Neural crest cell (in vitro differentiated cells): ENCODE measurements around the gene SIRPG. TPM values are rescaled to one million over a fixed set of nuclear protein-coding genes. Genes with fewer than 3 reads are reported as not detected.

Experiments used
- DNase-seq: peaks from one replicate; pipeline ENCODE4 v3.0.0; 2021; ENCODE audit warnings: low read depth, mixed read lengths, low spot score
- H3K27ac Mint-ChIP-seq: one replicate; pipeline ENCODE4 v1.8.0; 2021; ENCODE audit warnings: mild to moderate bottlenecking, mixed read lengths; ENCODE audit not compliant: unreplicated experiment
- H3K27me3 Mint-ChIP-seq: 2 replicates; pipeline ENCODE4 v1.8.0; 2021; ENCODE audit warnings: low read depth, mild to moderate bottlenecking, mixed read lengths
- H3K36me3 Mint-ChIP-seq: 2 replicates; pipeline ENCODE4 v1.8.0; 2021; ENCODE audit warnings: low read depth, mild to moderate bottlenecking, mixed read lengths
- H3K4me1 Mint-ChIP-seq: 2 replicates; pipeline ENCODE4 v1.8.0; 2021; ENCODE audit warnings: mixed read lengths
- H3K4me3 Mint-ChIP-seq: one replicate; pipeline ENCODE4 v1.8.0; 2021; ENCODE audit warnings: mild to moderate bottlenecking, mixed read lengths
- H3K9me3 Mint-ChIP-seq: 2 replicates; pipeline ENCODE4 v1.8.0; 2021; ENCODE audit warnings: mixed read lengths
- CTCF ChIP-seq: fragments of 200-600 bp; sonication (generic); conservative IDR thresholded peaks from 2 replicates; pipeline ENCODE4 v1.5.0; 2021; ENCODE audit warnings: antibody characterized with exemption, mild to moderate bottlenecking
- total RNA-seq: library from RNA; stranded (reverse); gene quantifications from 2 replicates; pipeline ENCODE4 v1.2.1, GENCODE V29; 2021

SIRPG gene
- total RNA-seq, 1 donor from 2014 or later = not detected

GRCh38 chr20:1629321-1629720 lies 28.3 kb downstream of the SIRPG start:
- H3K9me3 Mint-ChIP-seq = peaks cover 2% of the 10 kb centered on the region
- H3K27ac Mint-ChIP-seq = no peak overlapping the region
- H3K4me1 Mint-ChIP-seq = no peaks in the 10 kb centered on the region
- DNase-seq = no peak
- no peaks in the 10 kb centered on the region for H3K36me3 Mint-ChIP-seq
- H3K4me3 Mint-ChIP-seq = no peak overlapping the region
- TF ChIP-seq CTCF = no peak
- H3K27me3 Mint-ChIP-seq = peaks cover 25% of the 10 kb centered on the region

GRCh38 chr20:1628621-1629020 lies 29.0 kb downstream of the SIRPG start:
- peaks cover 25% of the 10 kb centered on the region for H3K27me3 Mint-ChIP-seq
- H3K4me1 Mint-ChIP-seq = no peaks in the 10 kb centered on the region
- H3K4me3 Mint-ChIP-seq = no peak overlapping the region
- peaks cover under 1% of the 10 kb centered on the region for H3K9me3 Mint-ChIP-seq
- no peak overlapping the region for H3K27ac Mint-ChIP-seq
- DNase-seq = no peak
- H3K36me3 Mint-ChIP-seq = no peaks in the 10 kb centered on the region
- no peak for TF ChIP-seq CTCF

- no peak for TF ChIP-seq CTCF
Measured at GRCh38 chr20:1627200-1627550, 30.4 kb downstream of the SIRPG start.

GRCh38 chr20:1626528-1627199 lies 30.9 kb downstream of the SIRPG start:
- Mint-ChIP-seq H3K9me3 (no peaks in the 10 kb centered on the region), H3K4me1 (no peaks in the 10 kb centered on the region), H3K36me3 (no peaks in the 10 kb centered on the region), H3K27me3 (peaks cover 27% of the 10 kb centered on the region), H3K27ac (no peak overlapping the region), H3K4me3 (no peak overlapping the region)
- no peak for TF ChIP-seq CTCF
- DNase-seq = no peak

More at GRCh38 chr20:1627200-1627550, 30.4 kb downstream of the SIRPG start:
- no peak for DNase-seq
- no peak overlapping the region for H3K27ac Mint-ChIP-seq
- H3K27me3 Mint-ChIP-seq = peaks cover 29% of the 10 kb centered on the region
- H3K4me3 Mint-ChIP-seq = no peak overlapping the region
- H3K36me3 Mint-ChIP-seq = no peaks in the 10 kb centered on the region
- no peaks in the 10 kb centered on the region for H3K9me3 Mint-ChIP-seq
- H3K4me1 Mint-ChIP-seq = no peaks in the 10 kb centered on the region

GRCh38 chr20:1625083-1625690 lies 32.4 kb downstream of the SIRPG start:
- Mint-ChIP-seq H3K4me1 (no peaks in the 10 kb centered on the region), H3K4me3 (no peak overlapping the region), H3K27me3 (peaks cover 34% of the 10 kb centered on the region), H3K36me3 (no peaks in the 10 kb centered on the region), H3K27ac (no peak overlapping the region), H3K9me3 (no peaks in the 10 kb centered on the region)
- DNase-seq = no peak
- TF ChIP-seq CTCF = no peak
